Hypothalamus (tissue), 51 donors: Measurements from ENCODE around the gene TOM1L2.
"Not testable (repeated sequence)": the region's sequence is repeated elsewhere in the genome, so short reads cannot be mapped to it uniquely, and the experiment has no call there.

Experiments used
- DNase-seq, 51 donors: peaks; one replicate each; lab custom pipeline; 2025; lab: John Stamatoyannopoulos, UW

The TOM1L2 gene

GRCh38 chr17:17813055-17813724 is 159.0 kb downstream of the TOM1L2 start:
- no peak for DNase-seq

GRCh38 chr17:17812211-17813054 is 159.8 kb downstream of the TOM1L2 start:
- peak in 40 of 51 donors; percentile 15 to 82 (median 57) for DNase-seq

- peak in 1 of 51 donors; percentile 35 for DNase-seq
These were observed 160.6 kb downstream of the TOM1L2 start for GRCh38 chr17:17811381-17812210.

GRCh38 chr17:17810895-17811248 is 161.3 kb downstream of the TOM1L2 start:
- DNase-seq, result no peak

GRCh38 chr17:17810084-17810894 is 161.9 kb downstream of the TOM1L2 start:
- peak in 13 of 51 donors; percentile 24 to 58 (median 45) for DNase-seq

- no peak for DNase-seq
These were observed 162.6 kb downstream of the TOM1L2 start for GRCh38 chr17:17809531-17810083.

GRCh38 chr17:17808706-17809432 is 163.3 kb downstream of the TOM1L2 start:
- no peak for DNase-seq

GRCh38 chr17:17808200-17808599 is 164.0 kb downstream of the TOM1L2 start:
- not testable (repeated sequence) for DNase-seq

- no peak for DNase-seq
These were observed 164.8 kb downstream of the TOM1L2 start for GRCh38 chr17:17807440-17807839.

GRCh38 chr17:17806611-17807274 is 165.5 kb downstream of the TOM1L2 start:
- DNase-seq, result no peak

GRCh38 chr17:17806035-17806434 is 166.2 kb downstream of the TOM1L2 start:
- DNase-seq, result no peak

GRCh38 chr17:17805575-17805974 is 166.6 kb downstream of the TOM1L2 start:
- DNase-seq, result no peak

- no peak for DNase-seq
These were observed 168.2 kb downstream of the TOM1L2 start for GRCh38 chr17:17804007-17804406.

- DNase-seq, result peak in 7 of 51 donors; percentile 25 to 58 (median 39)
These were observed 170.3 kb downstream of the TOM1L2 start for GRCh38 chr17:17801800-17802481.

- DNase-seq, result no peak
These were observed 171.6 kb downstream of the TOM1L2 start for GRCh38 chr17:17800504-17801021.

- no peak for DNase-seq
These were observed 173.5 kb downstream of the TOM1L2 start for GRCh38 chr17:17798573-17799255.

- no peak for DNase-seq
These were observed 174.1 kb downstream of the TOM1L2 start for GRCh38 chr17:17798010-17798556.
